ENCODE results near the gene CORO2B.
"Not testable (repeated sequence)": the region's sequence is repeated elsewhere in the genome, so short reads cannot be mapped to it uniquely, and the experiment has no call there.

Gene CORO2B

GRCh38 chr15:68646696-68647095 lies 67.9 kb downstream of the CORO2B start:
- DNase-seq (ENCODE audit: low read depth), result no peak

GRCh38 chr15:68647361-68647760 lies 68.6 kb downstream of the CORO2B start:
- not testable (repeated sequence) for DNase-seq (ENCODE audit: low read depth)

- peak; percentile 30 for DNase-seq (ENCODE audit: low read depth)
Observed at GRCh38 chr15:68650901-68651709, 72.3 kb downstream of the CORO2B start.

GRCh38 chr15:68651916-68652525 lies 73.2 kb downstream of the CORO2B start:
- no peak for DNase-seq (ENCODE audit: low read depth)

GRCh38 chr15:68653031-68653635 lies 74.3 kb downstream of the CORO2B start:
- no peak for DNase-seq (ENCODE audit: low read depth)

- DNase-seq (ENCODE audit: low read depth), result no peak
Observed at GRCh38 chr15:68653801-68654200, 75.0 kb downstream of the CORO2B start.

GRCh38 chr15:68654786-68655560 lies 76.2 kb downstream of the CORO2B start:
- no peak for DNase-seq (ENCODE audit: low read depth)

- no peak for DNase-seq (ENCODE audit: low read depth)
Observed at GRCh38 chr15:68655686-68656437, 77.1 kb downstream of the CORO2B start.

GRCh38 chr15:68656438-68656739 lies 77.6 kb downstream of the CORO2B start:
- DNase-seq (ENCODE audit: low read depth), result no peak

- DNase-seq (ENCODE audit: low read depth), result no peak
Observed at GRCh38 chr15:68658151-68658550, 79.4 kb downstream of the CORO2B start.

- DNase-seq (ENCODE audit: low read depth), result no peak
Observed at GRCh38 chr15:68658641-68659358, 80.0 kb downstream of the CORO2B start.

- DNase-seq (ENCODE audit: low read depth), result no peak
Observed at GRCh38 chr15:68663526-68663925, 84.7 kb downstream of the CORO2B start.

GRCh38 chr15:68666120-68666811 lies 87.5 kb downstream of the CORO2B start:
- DNase-seq (ENCODE audit: low read depth), result no peak

- no peak for DNase-seq (ENCODE audit: low read depth)
Observed at GRCh38 chr15:68666812-68667450, 88.1 kb downstream of the CORO2B start.

- no peak for DNase-seq (ENCODE audit: low read depth)
Observed at GRCh38 chr15:68667800-68668625, 89.2 kb downstream of the CORO2B start.

GRCh38 chr15:68668926-68669600 lies 90.3 kb downstream of the CORO2B start:
- DNase-seq (ENCODE audit: low read depth), result no peak

- no peak for DNase-seq (ENCODE audit: low read depth)
Observed at GRCh38 chr15:68672251-68672650, 93.5 kb downstream of the CORO2B start.

- no peak for DNase-seq (ENCODE audit: low read depth)
Observed at GRCh38 chr15:68672781-68673205, 94.0 kb downstream of the CORO2B start.

- DNase-seq (ENCODE audit: low read depth), result no peak
Observed at GRCh38 chr15:68674975-68675374, 96.2 kb downstream of the CORO2B start.
